Measurements from ENCODE around the gene ASF1A.

GRCh38 chr6:118940770-118941169, 46.8 kb downstream of the ASF1A start:
- TF ChIP-seq CTCF (IDR thresholded peaks at IDR 0.05; ENCODE audit: low read depth, low read length, missing input control) (no peak), ATF3 (IDR thresholded peaks at IDR 0.05) (no peak), ZBTB33 (IDR thresholded peaks at IDR 0.05) (no peak), JUND (IDR thresholded peaks at IDR 0.05) (no peak), RXRA (IDR thresholded peaks at IDR 0.05) (no peak)
